BLaER1 (cell line): Measurements from ENCODE around the gene TEKT3.

Source experiments
- H3K27ac ChIP-seq: shearing (Covaris generic); formaldehyde crosslinking; 2 replicates; pipeline ENCODE4 v1.8.1; 2022
- H3K27me3 ChIP-seq: shearing (Covaris generic); formaldehyde crosslinking; 2 replicates; pipeline ENCODE4 v1.8.1; 2022
- H3K36me3 ChIP-seq: shearing (Covaris generic); formaldehyde crosslinking; 2 replicates; pipeline ENCODE4 v1.8.1; 2022
- H3K4me1 ChIP-seq: shearing (Covaris generic); formaldehyde crosslinking; 2 replicates; pipeline ENCODE4 v1.8.1; 2022
- H3K4me2 ChIP-seq: shearing (Covaris generic); formaldehyde crosslinking; 2 replicates; pipeline ENCODE4 v1.8.1; 2022
- H3K4me3 ChIP-seq: shearing (Covaris generic); formaldehyde crosslinking; 2 replicates; pipeline ENCODE4 v1.8.1; 2022
- H3K9ac ChIP-seq: shearing (Covaris generic); formaldehyde crosslinking; 2 replicates; pipeline ENCODE4 v1.8.1; 2022
- H3K9me3 ChIP-seq: shearing (Covaris generic); formaldehyde crosslinking; 2 replicates; pipeline ENCODE4 v1.8.1; 2022
- H4K20me1 ChIP-seq: shearing (Covaris generic); formaldehyde crosslinking; 2 replicates; pipeline ENCODE4 v1.8.1; 2022
- Cebpa-rat ChIP-seq: shearing (Covaris generic); IDR thresholded peaks from 2 replicates; pipeline ENCODE4 v1.8.1; 2022

Gene TEKT3

DNA sequence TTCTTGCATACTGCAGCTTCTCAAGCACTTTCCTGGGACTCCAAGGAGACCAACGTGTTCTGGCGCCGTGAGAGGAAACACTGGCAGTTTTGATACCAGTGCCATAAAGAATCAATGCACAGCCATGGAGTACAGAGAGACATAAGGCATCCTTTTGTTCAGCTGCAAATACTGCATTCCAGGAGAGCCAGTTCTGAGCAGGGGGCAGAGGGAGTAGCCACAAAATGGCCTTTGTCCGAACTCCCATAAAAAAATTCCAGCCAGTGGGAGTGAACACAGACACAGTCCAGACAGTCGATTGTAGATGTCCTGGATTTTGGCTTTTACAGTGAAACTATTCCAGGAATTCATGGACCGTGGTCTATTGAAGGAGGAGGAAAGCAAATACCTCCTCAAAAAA is 36.2 kb upstream of the TEKT3 start:
- Histone ChIP-seq H3K4me3 (no peak overlapping the region), H3K4me2 (no peak overlapping the region), H3K27ac (no peak overlapping the region), H3K27me3 (no peaks in the 10 kb centered on the region), H3K4me1 (no peaks in the 10 kb centered on the region), H3K9ac (no peak overlapping the region), H4K20me1 (no peaks in the 10 kb centered on the region), H3K9me3 (no peaks in the 10 kb centered on the region), H3K36me3 (no peaks in the 10 kb centered on the region)
- no peak for TF ChIP-seq Cebpa-rat

DNA sequence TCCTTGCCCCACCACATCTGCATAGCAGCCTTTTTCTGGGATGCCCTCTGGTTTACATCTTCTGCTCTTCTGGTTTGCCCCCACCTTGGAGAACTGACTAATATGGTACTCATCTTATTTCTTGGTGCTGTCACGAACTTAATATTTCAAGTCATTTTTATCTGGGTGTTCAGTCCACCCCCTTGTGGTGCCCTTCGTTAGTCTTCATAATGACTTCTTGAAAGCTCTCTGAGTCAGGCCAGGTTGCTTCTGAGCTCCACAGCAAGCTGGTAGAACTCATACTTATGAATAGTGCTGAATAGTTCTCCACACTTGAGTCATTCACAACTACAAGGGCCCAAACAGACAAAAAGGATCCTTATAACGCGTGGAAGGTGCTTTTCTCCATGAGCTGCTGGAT is 35.8 kb upstream of the TEKT3 start:
- H3K4me1 ChIP-seq = no peaks in the 10 kb centered on the region
- no peaks in the 10 kb centered on the region for H4K20me1 ChIP-seq
- H3K4me2 ChIP-seq = no peak overlapping the region
- TF ChIP-seq Cebpa-rat = no peak
- no peaks in the 10 kb centered on the region for H3K9me3 ChIP-seq
- H3K27ac ChIP-seq = no peak overlapping the region
- H3K4me3 ChIP-seq = no peak overlapping the region
- no peak overlapping the region for H3K9ac ChIP-seq
- no peaks in the 10 kb centered on the region for H3K27me3 ChIP-seq
- H3K36me3 ChIP-seq = no peaks in the 10 kb centered on the region

GRCh38 chr17:15371376-15372130 is 30.2 kb upstream of the TEKT3 start:
- H3K36me3 ChIP-seq = no peaks in the 10 kb centered on the region
- TF ChIP-seq Cebpa-rat = no peak

GRCh38 chr17:15368600-15368999 is 27.2 kb upstream of the TEKT3 start:
- TF ChIP-seq Cebpa-rat = no peak
- Histone ChIP-seq H3K4me2 (no peak overlapping the region), H3K9ac (no peak overlapping the region), H3K4me3 (no peak overlapping the region), H4K20me1 (no peaks in the 10 kb centered on the region), H3K4me1 (no peaks in the 10 kb centered on the region), H3K36me3 (no peaks in the 10 kb centered on the region), H3K27ac (no peak overlapping the region), H3K27me3 (no peaks in the 10 kb centered on the region), H3K9me3 (0 out of 2 replicates have a peak, but pooled peaks cover 6% of the 10 kb centered on the region)

More at GRCh38 chr17:15371376-15372130, 30.2 kb upstream of the TEKT3 start:
- Histone ChIP-seq H3K9ac (no peak overlapping the region), H3K4me2 (no peak overlapping the region), H4K20me1 (no peaks in the 10 kb centered on the region), H3K27ac (no peak overlapping the region), H3K9me3 (0 out of 2 replicates have a peak, but pooled peaks cover 6% of the 10 kb centered on the region), H3K4me1 (no peaks in the 10 kb centered on the region), H3K4me3 (no peak overlapping the region), H3K27me3 (no peaks in the 10 kb centered on the region)

DNA sequence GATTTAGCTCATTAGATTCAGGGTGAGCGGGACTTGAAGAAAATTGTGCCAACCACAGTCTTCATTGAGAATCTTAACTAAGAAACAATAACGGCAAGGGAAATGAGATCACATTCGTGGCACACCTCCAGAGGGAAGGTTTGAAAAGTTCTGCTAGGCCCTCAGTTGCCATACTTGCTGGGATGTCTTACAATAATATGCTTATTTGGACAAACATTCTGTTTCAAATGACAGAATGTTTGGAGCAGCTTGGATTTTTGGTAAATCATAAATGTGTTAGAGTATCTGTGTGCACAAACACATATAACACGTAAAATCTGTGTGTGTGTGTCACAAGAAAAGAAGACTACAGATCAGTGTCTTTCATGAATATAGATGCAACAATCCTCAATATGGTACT is 24.6 kb upstream of the TEKT3 start:
- Histone ChIP-seq H3K4me2 (no peak overlapping the region), H3K4me1 (no peaks in the 10 kb centered on the region), H3K9ac (no peak overlapping the region), H3K4me3 (no peak overlapping the region), H4K20me1 (no peaks in the 10 kb centered on the region), H3K36me3 (no peaks in the 10 kb centered on the region), H3K27ac (no peak overlapping the region), H3K9me3 (0 out of 2 replicates have a peak, but pooled peaks cover 6% of the 10 kb centered on the region), H3K27me3 (no peaks in the 10 kb centered on the region)
- no peak for TF ChIP-seq Cebpa-rat

- Histone ChIP-seq H3K27ac (no peak overlapping the region), H3K27me3 (no peaks in the 10 kb centered on the region), H3K4me2 (no peak overlapping the region)
Measured at GRCh38 chr17:15364615-15365014, 23.2 kb upstream of the TEKT3 start.

GRCh38 chr17:15363702-15364101 is 22.3 kb upstream of the TEKT3 start:
- no peaks in the 10 kb centered on the region for H4K20me1 ChIP-seq
- H3K4me2 ChIP-seq = no peak overlapping the region
- no peaks in the 10 kb centered on the region for H3K27me3 ChIP-seq
- no peak overlapping the region for H3K4me3 ChIP-seq
- no peak overlapping the region for H3K27ac ChIP-seq
- H3K4me1 ChIP-seq = no peaks in the 10 kb centered on the region
- no peaks in the 10 kb centered on the region for H3K36me3 ChIP-seq
- H3K9me3 ChIP-seq = 0 out of 2 replicates have a peak, but pooled peaks cover 6% of the 10 kb centered on the region
- TF ChIP-seq Cebpa-rat = no peak
- H3K9ac ChIP-seq = no peak overlapping the region

More at GRCh38 chr17:15364615-15365014, 23.2 kb upstream of the TEKT3 start:
- no peaks in the 10 kb centered on the region for H3K36me3 ChIP-seq
- 0 out of 2 replicates have a peak, but pooled peaks cover 6% of the 10 kb centered on the region for H3K9me3 ChIP-seq
- no peak overlapping the region for H3K4me3 ChIP-seq
- TF ChIP-seq Cebpa-rat = no peak
- no peak overlapping the region for H3K9ac ChIP-seq
- H4K20me1 ChIP-seq = no peaks in the 10 kb centered on the region
- H3K4me1 ChIP-seq = no peaks in the 10 kb centered on the region

GRCh38 chr17:15361592-15361991 is 20.2 kb upstream of the TEKT3 start:
- H3K27ac ChIP-seq = no peak overlapping the region
- no peak overlapping the region for H3K9ac ChIP-seq
- TF ChIP-seq Cebpa-rat = no peak
- no peaks in the 10 kb centered on the region for H3K4me1 ChIP-seq
- H3K9me3 ChIP-seq = no peaks in the 10 kb centered on the region
- no peaks in the 10 kb centered on the region for H3K36me3 ChIP-seq
- H3K4me3 ChIP-seq = no peak overlapping the region
- H3K27me3 ChIP-seq = no peaks in the 10 kb centered on the region
- H4K20me1 ChIP-seq = no peaks in the 10 kb centered on the region
- no peak overlapping the region for H3K4me2 ChIP-seq

DNA sequence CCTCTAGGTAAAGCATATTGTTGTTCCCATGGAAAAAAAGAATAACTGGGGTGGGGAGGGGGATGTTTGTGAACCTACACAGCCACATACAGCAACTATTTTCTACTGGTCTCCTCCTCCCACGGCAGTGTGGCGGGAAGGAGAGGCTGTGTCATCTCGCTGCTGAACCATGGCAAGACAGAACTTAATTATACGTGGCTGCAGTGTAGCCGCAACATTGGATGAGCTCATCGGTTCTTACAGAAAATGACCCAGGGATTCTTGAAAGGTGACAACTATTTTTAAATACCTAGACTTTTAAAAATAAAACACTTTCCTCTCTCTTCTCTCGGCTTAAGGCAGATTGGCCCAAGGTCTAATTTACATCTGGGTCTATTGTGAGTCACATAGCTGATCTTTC is 19.8 kb upstream of the TEKT3 start:
- TF ChIP-seq Cebpa-rat = no peak
- Histone ChIP-seq H3K4me2 (no peak overlapping the region), H3K27me3 (no peaks in the 10 kb centered on the region), H3K27ac (no peak overlapping the region), H4K20me1 (no peaks in the 10 kb centered on the region), H3K4me3 (no peak overlapping the region), H3K9me3 (no peaks in the 10 kb centered on the region), H3K4me1 (no peaks in the 10 kb centered on the region), H3K9ac (no peak overlapping the region), H3K36me3 (no peaks in the 10 kb centered on the region)

GRCh38 chr17:15354256-15354655 is 12.9 kb upstream of the TEKT3 start:
- Histone ChIP-seq H3K4me3 (no peak overlapping the region), H3K9ac (no peak overlapping the region), H3K27me3 (no peaks in the 10 kb centered on the region), H3K36me3 (no peaks in the 10 kb centered on the region), H4K20me1 (no peaks in the 10 kb centered on the region), H3K27ac (no peak overlapping the region), H3K9me3 (0 out of 2 replicates have a peak, but pooled peaks cover 6% of the 10 kb centered on the region), H3K4me1 (no peaks in the 10 kb centered on the region), H3K4me2 (no peak overlapping the region)
- no peak for TF ChIP-seq Cebpa-rat

- H3K4me3 ChIP-seq = no peak overlapping the region
- no peak for TF ChIP-seq Cebpa-rat
- no peak overlapping the region for H3K9ac ChIP-seq
- no peaks in the 10 kb centered on the region for H4K20me1 ChIP-seq
- H3K4me1 ChIP-seq = no peaks in the 10 kb centered on the region
- H3K27me3 ChIP-seq = no peaks in the 10 kb centered on the region
- H3K36me3 ChIP-seq = no peaks in the 10 kb centered on the region
- H3K4me2 ChIP-seq = no peak overlapping the region
- H3K9me3 ChIP-seq = 0 out of 2 replicates have a peak, but pooled peaks cover 6% of the 10 kb centered on the region
- H3K27ac ChIP-seq = no peak overlapping the region
Measured at GRCh38 chr17:15351925-15352324, 10.5 kb upstream of the TEKT3 start.
